ENCODE measurements around the gene HDAC2. TPM values are rescaled to one million over a fixed set of nuclear protein-coding genes. Genes with fewer than 3 reads are reported as not detected.

Gene HDAC2
- total and polyA plus RNA-seq, 2 experiments from 2014 or later = 343 to 355 TPM

- Histone ChIP-seq H3K4me1 (ENCODE audit: insufficient read depth) (no peaks in the 10 kb centered on the region), H3K79me2 (replicated peaks; ENCODE audit: insufficient read depth) (no peaks in the 10 kb centered on the region), H3K27me3 (ENCODE audit: insufficient read depth) (no peaks in the 10 kb centered on the region), H3F3A (replicated peaks; ENCODE audit: low read depth) (no peaks in the 10 kb centered on the region), H3K9me2 (ENCODE audit: insufficient read depth) (peaks cover 2% of the 10 kb centered on the region; the same call in 1 of the 2 replicates), H2AFZ (no peak overlapping the region), H3K4me2 (no peak overlapping the region), H3K4me3 (no peak overlapping the region), H3K27ac (ENCODE audit: low read depth) (no peak overlapping the region), H3K36me3 (ENCODE audit: insufficient read depth) (no peaks in the 10 kb centered on the region; the same call in 1 of the 2 replicates), H4K20me1 (replicated peaks; ENCODE audit: insufficient read depth) (no peaks in the 10 kb centered on the region)
- Mint-ChIP-seq H3K4me1 (peaks cover 5% of the 10 kb centered on the region; the same call in 2 of the 3 replicates), H3K27ac (no peak overlapping the region), H3K4me3 (no peak overlapping the region), H3K36me3 (ENCODE audit: low read depth) (no peaks in the 10 kb centered on the region), H3K9me3 (peaks cover 10% of the 10 kb centered on the region; the same call in 2 of the 3 replicates), H3K27me3 (ENCODE audit: insufficient read depth, low read depth, poor library complexity) (no peaks in the 10 kb centered on the region)
- no peak for TF ChIP-seq POLR2AphosphoS5 (IDR thresholded peaks at IDR 0.05; ENCODE audit: low read depth)
- no peak for TF ChIP-seq JUNB (IDR thresholded peaks at IDR 0.05; ENCODE audit: unreplicated experiment)
- no peak for TF ChIP-seq EZH2phosphoT487 (IDR thresholded peaks at IDR 0.05; ENCODE audit: unreplicated experiment)
- no peak for TF ChIP-seq CREB1 (CRISPR knock-in tag; IDR thresholded peaks at IDR 0.05; ENCODE audit: low read depth)
- TF ChIP-seq ETS1 (IDR thresholded peaks at IDR 0.05) = no peak
- no peak for TF ChIP-seq STAT1 (IDR thresholded peaks at IDR 0.05; ENCODE audit: unreplicated experiment)
- TF ChIP-seq REST (IDR thresholded peaks at IDR 0.05; ENCODE audit: unreplicated experiment) = no peak
- no peak for TF ChIP-seq EZH2 (IDR thresholded peaks at IDR 0.05; ENCODE audit: low read depth, unreplicated experiment)
- no peak for TF ChIP-seq ZNF114 (CRISPR knock-in tag; IDR thresholded peaks at IDR 0.05)
- TF ChIP-seq NANOG (IDR thresholded peaks at IDR 0.05; ENCODE audit: borderline replicate concordance) = no peak
- no peak for TF ChIP-seq ZNF462 (CRISPR knock-in tag; IDR thresholded peaks at IDR 0.05)
- no peak for DNase-seq (ENCODE audit: low spot score)
- no peak for ATAC-seq
Measured at GRCh38 chr6:113893866-113894265, 77.1 kb downstream of the HDAC2 start.
